GM18858 (cell line): ENCODE measurements around the gene RPS6KL1.

Source experiments
- ATAC-seq: cut with Tn5 transposase; IDR thresholded peaks from one replicate; pipeline ENCODE4 v1.9.1; 2021; ENCODE audit not compliant: unreplicated experiment

RPS6KL1 gene

DNA sequence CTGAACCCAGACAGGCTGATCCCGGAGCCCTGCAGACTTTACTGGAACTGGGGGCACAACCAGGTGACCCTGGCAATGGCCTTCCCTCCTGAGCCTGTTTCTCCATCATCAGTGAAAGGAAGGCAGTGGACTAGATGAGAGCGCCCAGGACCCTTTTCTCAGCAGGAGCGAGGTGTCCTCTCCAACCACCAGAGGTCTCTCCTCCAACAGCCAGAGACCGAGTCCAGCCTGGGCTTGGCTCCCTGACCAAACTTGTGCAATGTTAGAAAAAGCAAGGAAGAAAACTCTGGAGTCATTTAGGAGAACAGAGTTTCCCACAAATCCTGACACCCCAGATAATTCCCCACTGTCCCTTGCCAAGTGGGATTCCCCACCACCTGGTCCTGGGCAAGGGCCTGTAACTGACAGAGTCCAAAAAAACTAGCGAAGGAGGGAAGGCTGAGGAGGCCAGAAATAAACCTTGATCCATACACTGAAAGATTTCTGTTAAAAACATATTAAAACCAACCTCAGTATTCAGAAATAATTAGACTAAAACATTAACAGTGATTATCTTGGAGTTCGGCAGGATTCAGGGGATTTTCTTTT is 9.0 kb downstream of the RPS6KL1 start:
- no peak for ATAC-seq

DNA sequence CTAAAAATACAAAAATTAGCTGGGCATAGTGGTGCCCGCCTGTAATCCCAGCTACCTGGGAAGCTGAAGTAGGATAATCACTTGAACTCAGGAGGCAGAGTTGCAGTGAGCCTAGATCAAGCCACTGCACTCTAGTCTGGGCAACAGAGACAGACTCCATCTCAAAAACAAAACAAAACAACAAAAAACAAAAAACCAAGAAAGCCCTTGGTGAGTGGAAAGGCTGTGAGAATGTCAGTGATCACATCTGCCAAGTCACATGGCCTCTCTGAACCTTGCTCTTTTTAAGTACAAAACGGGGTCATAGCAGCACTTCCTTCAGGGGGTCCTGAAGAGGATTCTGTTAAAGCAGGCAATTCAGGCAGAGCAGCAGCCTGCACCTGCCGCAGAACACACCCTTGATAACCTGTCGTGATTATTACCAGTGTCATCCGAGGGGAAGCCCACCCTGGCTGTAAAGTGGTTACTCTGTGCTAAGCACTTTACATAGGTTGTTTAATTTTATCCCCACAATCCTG is 9.6 kb downstream of the RPS6KL1 start:
- ATAC-seq = no peak

DNA sequence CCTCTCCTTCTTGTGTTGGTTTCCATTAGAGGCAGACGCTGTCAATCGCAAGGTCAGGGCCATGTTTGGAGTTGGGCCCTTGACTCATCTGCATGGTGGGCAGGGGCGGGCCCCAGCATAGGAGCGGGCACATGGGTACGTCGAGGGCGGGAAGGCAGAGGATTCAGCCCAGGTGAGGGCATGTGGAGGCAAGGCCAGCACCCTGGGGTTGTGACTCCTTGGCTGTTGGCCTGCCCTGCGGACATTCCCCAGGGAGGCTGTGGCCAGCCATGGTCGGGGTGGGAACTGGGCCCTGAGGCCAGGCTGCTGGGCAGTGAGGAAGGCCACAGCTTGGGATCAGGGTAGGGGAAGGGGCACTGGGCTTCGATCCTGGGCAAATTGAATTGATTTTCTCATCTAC is 10.3 kb downstream of the RPS6KL1 start:
- no peak for ATAC-seq

DNA sequence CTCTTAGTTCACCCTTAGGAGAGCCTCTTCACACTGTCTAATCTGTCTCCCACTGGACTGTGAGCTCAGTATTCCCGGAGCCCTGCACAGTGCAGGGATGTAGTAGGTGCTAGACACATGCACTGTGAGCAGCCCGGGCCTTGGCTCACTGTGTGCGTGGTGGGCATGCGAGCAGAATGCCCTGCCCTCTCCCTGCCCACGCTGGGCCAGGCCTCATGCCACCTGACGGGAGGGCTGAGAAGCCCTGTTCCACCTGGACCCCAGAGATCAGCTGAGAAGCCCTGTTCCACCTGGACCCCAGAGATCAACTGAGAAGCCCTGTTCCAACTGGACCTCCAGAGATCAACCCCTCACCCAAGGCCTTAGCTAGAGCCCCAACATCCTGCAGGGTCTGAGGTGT is 10.9 kb downstream of the RPS6KL1 start:
- no peak for ATAC-seq

DNA sequence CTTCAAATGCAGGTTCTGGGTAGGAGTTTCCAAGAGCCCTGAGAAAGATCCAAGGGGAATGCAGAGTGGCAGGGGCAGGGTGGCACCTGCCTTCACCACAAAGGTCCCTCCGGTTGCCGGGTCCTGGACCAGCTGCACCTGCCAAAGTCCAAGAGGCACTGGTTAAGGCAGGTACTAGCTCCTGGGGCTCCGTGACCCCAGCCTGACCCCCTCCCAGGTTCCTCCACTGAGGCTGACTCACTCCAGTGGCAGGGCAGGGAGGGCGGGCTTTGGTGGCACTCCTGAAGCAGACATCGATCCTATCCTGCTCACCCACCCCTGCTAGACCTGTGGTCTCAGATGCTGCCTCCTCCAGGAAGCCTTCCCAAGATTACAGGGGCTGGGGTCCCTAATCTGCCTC is 11.4 kb downstream of the RPS6KL1 start:
- ATAC-seq = no peak

DNA sequence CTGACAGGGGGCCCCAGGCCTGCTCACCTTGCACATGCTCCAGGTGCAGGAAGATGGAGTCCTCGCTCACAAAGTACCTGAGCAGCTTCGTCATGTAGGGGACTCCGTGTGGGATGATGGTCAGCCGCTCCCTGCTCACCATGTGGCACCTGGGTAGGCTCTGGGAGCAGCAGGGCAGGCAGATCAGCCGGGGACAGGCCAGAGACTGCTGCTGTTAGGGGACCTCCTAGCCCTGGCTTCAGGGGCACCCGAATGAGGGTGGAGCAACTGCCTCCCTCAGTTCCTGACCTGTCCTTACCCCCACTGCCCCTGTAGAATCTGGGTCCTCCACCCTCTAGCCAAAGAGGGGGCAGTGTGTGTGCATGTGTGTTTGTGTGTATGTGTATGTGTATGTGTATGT is 11.8 kb downstream of the RPS6KL1 start:
- no peak for ATAC-seq

DNA sequence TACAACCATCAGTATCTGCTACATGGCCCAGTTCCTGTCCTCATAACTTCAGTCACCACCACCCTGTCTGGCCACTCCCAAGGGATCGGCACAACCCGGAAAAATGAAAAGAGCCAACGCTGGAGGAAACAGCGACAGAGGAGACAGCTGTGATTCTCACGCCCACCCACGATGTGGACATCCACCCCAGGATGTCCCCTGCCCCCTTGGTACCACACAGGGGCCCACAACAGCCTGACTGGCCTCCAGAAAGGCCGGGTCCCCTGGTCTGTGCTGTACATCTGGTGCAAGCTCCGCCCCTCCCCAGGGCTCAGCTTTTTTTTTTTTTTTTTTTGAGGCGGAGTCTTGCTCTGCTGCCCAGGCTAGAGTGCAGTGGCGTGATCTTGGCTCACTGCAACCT is 12.5 kb downstream of the RPS6KL1 start:
- no peak for ATAC-seq

DNA sequence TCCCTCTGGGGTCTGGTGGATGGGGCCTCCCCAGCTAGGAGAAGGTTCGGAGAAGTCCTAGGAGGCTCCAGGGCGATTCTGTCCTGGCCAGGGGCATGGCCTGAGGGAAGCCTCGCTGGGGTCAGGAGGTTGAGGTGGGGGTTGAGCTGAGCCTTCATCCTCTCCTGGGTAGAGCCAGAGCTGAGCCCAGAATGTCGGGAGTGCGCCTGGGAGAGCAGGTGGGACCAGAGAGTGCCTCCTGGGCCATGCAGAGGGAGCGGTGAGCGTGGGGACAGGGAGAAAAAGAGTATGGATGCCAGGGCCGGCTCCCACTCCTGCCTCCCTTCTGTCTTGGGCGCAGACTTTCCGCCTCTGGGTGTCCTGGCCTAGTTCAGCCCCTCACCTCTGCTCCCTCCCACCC is 13.1 kb downstream of the RPS6KL1 start:
- ATAC-seq = no peak

DNA sequence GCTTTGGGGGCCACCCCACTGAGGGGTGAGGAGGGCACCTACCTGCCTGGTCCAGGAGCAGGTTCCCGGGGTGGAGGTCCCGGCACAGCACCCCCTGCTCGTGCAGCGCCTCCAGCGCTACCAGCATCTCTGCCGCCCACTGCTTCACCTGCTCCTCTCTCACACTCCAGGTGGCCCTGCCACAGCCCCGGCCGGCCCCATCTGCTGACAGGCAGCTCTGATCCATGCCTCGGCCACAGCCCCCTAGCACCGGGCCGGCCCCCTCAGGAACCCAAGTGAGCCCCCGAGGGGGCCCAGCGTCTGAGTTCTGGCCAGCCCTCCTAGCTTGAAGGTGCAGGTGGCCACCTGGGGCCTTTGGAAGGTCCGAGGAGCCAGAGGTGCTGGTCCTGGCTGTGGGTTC is 13.6 kb downstream of the RPS6KL1 start:
- no peak for ATAC-seq

DNA sequence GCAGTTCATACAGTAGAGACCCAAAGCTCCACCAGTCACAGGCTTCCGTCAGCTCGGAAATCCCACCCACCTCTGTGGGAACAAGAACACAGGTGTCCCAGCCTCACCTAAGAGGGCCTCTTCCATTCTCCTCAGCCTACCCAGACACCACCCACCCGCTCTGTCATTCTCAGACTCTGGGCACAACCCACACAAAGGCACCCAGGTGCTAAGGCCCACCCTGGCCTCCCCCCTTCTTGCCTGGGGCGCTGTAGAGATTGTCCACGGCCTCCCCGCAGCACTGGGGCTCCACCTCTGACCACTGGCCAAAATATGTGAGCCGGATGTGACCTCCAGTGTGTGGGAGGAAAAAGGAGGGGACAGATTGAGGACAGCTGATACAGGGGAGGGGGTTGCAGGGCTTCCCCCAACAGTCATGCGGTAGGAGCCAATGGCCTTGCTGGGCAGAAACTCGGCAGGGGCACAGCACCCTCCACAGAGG is 14.2 kb downstream of the RPS6KL1 start:
- ATAC-seq = no peak

DNA sequence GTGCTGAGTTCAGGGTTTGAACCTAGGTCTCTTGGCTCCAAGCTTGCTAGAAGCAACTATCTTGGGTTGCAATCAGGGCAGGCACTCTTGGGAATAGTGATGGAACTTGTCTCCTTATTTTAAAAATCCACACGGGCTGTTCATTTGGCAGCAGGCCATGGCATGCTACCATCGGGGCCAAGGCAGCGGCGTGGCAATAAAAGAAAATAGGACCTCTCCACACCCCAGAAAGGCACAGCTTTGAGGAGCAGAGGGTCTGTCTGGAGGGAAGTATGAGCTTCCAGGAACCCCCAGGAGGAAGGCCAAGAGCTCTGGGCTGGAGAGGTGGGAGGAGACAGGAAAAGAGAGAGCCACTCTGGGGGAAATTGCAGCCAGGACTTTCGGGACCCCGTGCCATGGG is 15.3 kb downstream of the RPS6KL1 start:
- ATAC-seq = no peak

DNA sequence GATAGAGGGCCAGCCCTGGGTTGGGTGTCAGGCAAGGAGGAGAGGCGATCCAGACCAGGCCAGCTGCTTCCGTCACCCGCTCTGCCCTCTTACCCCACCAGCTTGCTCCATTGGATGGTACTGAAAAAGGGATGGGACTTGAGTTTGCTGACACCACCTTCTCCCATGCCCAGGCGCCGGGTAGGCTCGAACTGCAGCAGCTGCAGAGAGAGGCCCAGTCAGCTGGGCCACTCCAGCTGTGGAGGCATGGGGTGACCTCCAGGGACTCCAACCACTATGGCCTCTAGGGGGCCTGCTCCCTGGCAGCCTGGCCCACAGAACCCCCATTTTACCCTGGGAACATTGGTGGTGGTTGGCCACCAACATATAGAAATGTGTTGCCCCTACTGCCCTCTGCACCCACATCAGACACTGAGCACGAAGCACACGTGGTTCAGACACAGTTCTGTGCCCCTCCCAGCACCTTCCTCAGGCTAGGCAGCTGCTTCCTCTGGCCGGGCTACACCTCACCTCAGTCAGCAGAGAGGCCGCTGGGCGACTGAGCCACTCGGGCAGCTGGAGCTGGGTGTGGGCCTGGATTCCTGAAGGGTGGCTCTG is 16.0 kb downstream of the RPS6KL1 start:
- ATAC-seq = no peak

DNA sequence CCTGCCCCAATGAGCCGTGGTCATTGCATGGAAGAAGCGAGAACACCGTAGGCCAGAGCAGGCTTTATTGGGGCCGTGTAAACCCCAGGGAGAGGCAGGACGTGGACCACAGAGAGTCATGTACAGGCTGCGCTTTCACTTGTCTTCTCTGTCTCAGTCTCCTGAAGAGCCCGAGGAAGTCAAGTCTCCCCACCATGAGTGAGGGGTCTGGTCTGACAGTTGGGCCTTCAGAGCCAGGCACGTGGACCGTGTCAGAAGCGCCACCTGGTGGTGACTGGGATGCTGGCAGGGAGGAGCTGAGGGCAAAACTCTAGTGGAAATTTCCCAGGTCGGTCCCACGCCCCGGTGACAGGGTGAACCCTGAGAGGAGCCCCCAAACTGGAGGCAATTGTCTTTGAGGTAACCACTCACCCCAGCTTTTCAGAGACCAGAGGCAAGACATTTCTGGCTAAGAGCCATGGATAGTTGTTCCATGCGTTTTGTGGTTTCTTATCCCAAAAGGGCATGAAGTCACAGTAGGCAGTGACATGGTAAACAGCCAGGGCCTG is 17.4 kb downstream of the RPS6KL1 start:
- no peak for ATAC-seq

DNA sequence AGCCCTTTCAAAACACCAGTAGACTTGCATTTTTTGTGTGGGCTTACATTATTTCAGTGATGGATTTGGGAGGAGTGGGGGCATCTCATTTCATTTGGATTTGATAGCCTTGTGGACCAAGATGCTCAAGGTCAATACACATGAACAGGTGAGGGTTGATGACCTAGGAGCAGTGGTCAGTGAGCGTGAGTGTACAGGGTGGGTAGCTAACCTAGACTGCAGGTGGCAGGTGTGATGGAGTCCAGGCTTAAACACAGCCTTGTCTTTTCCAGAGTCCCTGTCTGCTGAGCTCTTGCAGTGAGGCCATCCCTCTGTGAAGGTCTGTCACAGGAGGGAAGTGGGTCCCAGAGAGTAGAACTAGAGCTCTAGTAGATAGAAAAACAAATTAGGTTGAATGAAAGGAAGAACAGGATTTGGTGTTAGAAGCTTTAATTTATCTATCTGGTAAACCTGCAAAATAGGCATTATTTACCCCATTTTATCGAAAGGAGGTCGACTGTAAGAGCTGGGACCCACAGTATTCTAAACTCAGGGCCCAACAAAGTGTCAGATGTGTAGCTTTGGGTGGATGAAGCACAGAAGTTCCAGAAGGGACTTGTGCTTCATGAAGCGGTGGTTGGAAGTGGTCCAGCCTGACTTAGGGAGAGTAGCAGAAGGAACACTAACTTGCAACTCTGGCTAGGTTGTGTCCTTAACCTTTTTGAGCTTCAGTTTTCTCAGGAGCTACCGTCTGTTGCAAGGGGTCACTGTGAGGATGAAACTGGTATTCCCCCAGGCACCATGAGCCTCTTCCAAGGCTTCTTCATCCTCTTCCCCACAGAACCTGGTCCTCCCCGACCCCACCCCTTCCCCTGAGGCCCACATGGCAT is 18.2 kb downstream of the RPS6KL1 start:
- ATAC-seq = no peak

DNA sequence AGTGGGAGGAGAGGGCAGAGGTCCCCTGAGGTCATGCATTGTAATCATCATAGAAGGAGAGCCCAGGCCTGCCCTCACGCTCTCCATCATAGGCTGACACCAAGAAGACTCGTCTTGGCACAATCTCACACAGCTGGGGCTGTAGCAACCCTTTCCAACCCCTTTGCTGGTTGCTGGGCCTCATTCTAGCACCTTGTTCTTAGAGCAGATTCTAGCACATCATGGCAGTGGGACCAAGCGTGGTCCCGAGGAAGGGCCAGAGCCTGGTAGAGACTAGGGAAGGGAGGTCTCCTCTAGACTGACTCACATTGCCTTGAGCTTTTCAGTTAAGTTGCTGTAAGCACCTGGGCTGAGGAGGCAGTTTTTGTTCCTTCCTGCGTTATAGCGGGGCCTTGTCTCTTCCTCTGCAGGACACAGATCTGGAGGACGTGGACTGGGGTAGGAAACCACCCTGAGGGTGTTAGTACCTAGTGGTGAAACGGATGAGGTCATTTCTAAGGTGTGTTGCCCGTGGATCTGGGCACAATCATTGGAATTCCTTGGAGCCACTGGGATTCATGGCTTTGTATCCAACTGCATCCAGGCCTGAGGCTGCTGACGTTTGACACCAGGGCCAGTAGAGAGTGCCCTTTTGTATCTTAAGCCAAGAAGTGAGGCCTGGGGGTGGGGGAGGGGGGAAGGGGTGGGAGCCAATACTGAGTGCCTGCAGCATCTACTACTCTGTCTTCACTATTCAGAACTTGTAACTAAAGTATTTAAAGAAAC is 19.9 kb downstream of the RPS6KL1 start:
- no peak for ATAC-seq

DNA sequence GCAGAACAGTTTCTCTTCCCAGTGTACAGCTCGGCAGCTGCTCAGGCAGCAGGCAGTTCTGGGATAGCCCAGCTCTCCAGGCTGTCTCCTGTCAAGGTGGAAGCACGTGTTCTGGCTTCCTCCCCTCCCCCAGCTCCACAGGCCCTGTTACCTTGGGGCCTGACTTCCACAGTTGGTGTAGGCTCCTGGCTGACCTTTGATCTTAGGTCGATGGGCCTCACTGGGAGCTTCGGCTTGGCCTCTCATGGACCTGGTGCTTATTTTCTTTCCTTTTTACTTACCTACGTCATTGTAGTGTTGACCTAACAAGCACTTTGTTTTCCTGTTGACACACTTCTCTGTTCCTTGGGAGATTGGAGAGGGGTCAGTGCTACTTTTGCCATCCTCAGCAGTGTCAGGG is 24.4 kb downstream of the RPS6KL1 start:
- ATAC-seq = no peak

DNA sequence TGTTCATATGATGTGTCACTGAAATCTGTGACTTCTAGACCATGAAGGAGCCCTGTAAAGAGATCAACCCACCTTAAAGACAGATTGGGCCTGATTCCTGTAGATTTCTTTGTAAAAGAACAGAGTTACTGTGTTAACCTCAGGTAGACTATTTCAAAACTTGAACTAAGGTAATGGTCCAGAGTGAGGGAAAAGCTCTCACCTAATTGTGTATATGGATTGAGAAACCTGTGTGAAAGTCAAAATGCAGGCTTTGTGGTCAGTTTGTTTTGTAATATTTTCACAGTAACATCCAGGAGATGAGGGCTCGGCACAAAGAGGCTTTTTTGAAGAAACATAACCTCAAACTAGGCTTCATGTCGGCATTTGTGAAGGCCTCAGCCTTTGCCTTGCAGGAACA is 25.0 kb downstream of the RPS6KL1 start:
- ATAC-seq = no peak

DNA sequence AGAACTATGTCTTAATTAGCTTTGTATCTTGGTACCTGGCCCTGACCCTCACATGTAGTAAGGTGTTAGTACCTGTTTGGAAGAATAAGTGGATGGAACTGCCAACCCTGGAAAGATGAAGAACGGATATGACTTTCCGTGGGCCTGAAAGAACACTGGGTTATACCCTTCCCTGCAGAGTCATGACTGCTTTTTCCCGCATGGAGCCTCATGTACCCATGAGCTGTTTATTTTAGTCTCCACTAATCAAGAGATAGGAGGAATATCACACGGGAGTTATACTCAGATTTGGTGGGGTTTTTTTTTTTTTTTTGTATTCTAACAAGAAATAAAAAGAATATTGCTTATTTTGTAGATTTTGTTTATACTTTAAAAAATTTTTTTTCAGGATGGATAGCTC is 25.4 kb downstream of the RPS6KL1 start:
- no peak for ATAC-seq

DNA sequence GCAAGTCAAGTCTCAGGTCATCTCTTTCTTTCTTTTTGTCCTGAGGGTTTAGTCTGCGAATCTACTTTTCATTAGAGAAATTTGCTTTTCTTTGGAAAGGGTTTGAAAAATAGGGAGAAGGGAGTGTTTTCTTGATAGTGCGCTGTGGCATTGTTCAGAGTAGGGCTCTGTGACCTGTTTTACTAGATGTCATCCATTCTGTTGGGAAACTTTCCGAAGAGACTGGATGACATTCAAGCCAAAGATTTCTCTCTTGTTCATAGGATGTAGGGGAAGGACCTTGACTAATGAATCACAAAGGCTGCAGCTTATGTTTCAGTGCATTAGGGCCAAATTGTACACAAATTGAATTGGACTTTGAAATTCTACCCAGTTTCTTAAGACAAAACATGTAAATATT is 26.7 kb downstream of the RPS6KL1 start:
- no peak for ATAC-seq

DNA sequence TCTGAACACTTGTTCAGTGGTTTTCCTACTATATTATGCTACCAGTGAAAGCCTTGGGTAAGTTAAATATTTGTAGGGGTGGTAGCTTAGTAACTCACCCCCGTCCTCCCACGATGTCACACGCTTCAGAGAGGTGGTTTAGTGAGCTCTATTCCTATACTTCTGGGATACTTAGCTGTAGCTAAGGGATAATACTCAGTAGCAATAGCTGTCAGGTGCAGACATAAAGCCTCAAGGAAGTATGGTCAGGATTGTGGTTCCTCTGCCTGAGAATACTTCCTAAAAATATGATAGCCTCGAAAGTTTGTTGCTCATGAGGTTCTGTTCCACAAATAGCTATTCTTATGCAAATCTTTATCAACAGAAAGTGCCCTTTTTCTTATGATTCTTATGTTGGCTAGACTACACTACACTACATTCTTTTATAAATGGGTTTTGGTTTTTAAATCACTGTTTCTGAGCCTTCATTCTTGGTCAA is 29.4 kb downstream of the RPS6KL1 start:
- ATAC-seq = no peak

DNA sequence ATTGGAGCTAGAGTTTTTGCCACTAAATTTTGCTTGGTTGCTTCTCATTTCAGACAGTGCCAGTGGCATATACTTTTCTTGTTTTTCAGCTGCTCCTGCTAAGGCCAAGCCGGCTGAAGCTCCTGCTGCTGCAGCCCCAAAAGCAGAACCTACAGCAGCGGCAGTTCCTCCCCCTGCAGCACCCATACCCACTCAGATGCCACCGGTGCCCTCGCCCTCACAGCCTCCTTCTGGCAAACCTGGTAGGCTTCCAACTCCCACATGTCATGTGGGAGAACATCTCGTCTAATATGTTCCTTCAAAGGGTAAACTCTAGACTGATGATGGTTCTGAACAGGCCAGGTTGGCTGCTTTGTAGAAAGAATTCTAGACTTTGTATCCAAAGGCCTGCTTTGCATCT is 30.3 kb downstream of the RPS6KL1 start:
- ATAC-seq = no peak
